H1 (cell line): Measurements from ENCODE around the gene LHX2. TPM values are rescaled to one million over a fixed set of nuclear protein-coding genes. Genes with fewer than 3 reads are reported as not detected.
A peak's percentile ranks its signal among the peaks of the same experiment; 100 is the strongest.

Source experiments
- CTCF ChIA-PET: fragments of 300-600 bp; sonication (Branson Sonifier 250); formaldehyde crosslinking; loops from one replicate; lab custom pipeline; 2021; ENCODE audit not compliant: partially characterized antibody; lab: Charles Lee
- POLR2A ChIA-PET: fragments of 300-600 bp; sonication (Branson Sonifier 250); formaldehyde crosslinking; loops from one replicate; lab custom pipeline; 2021; ENCODE audit warnings: inconsistent platforms; ENCODE audit not compliant: partially characterized antibody; lab: Charles Lee
- DNase-seq, 2 experiments: peaks; one replicate each; pipeline versions ENCODE4 v3.0.0 to v3.0.0-alpha.2; 2010 to 2022; ENCODE audit warnings: low spot score in 2 of 2, low read depth in 1 of 2, mixed read lengths in 1 of 2
- FAIRE-seq: peaks from 2 replicates; lab custom pipeline; 2011; peaks lifted over from hg19 to GRCh38; lab: Jason Lieb, UNC
- H2AFZ ChIP-seq: 2 replicates; pipeline ENCODE4 v1.8.1; 2012; ENCODE audit warnings: low read length, inconsistent platforms
- H2AK5ac ChIP-seq: 2 replicates; pipeline ENCODE4 v1.6.1; 2013; ENCODE audit warnings: low read depth, low read length
- H2BK120ac ChIP-seq: replicated peaks from 2 replicates; pipeline ENCODE3; 2013; ENCODE audit warnings: low read depth, low read length, inconsistent platforms
- H2BK12ac ChIP-seq: 2 replicates; pipeline ENCODE4 v1.6.1; 2013; ENCODE audit warnings: low read depth, low read length
- H2BK15ac ChIP-seq: 2 replicates; pipeline ENCODE4 v1.6.1; 2013; ENCODE audit warnings: low read length
- H2BK20ac ChIP-seq: 2 replicates; pipeline ENCODE4 v1.6.1; 2013; ENCODE audit warnings: low read length
- H2BK5ac ChIP-seq: 2 replicates; pipeline ENCODE4 v1.6.1; 2013; ENCODE audit warnings: low read depth, low read length
- H3K14ac ChIP-seq: 2 replicates; pipeline ENCODE4 v1.6.1; 2013; ENCODE audit warnings: inconsistent platforms; ENCODE audit not compliant: insufficient read length
- H3K18ac ChIP-seq: 2 replicates; pipeline ENCODE4 v1.6.1; 2013; ENCODE audit warnings: low read length; ENCODE audit errors: extremely low read depth
- H3K23ac ChIP-seq: 2 replicates; pipeline ENCODE4 v1.6.1; 2013; ENCODE audit warnings: inconsistent platforms; ENCODE audit not compliant: insufficient read length
- H3K23me2 ChIP-seq: 2 replicates; pipeline ENCODE4 v1.6.1; 2013; ENCODE audit warnings: low read depth, low read length
- H3K27ac ChIP-seq: 2 replicates; pipeline ENCODE4 v1.6.1; 2011; ENCODE audit warnings: low read depth, low read length, inconsistent platforms
- H3K27me3 ChIP-seq, 4 experiments: replicated peaks in 1 of 4; 1 replicate in 1 of 4; 2 replicates in 3 of 4; pipeline versions ENCODE4 v1.6.1 to v1.8.1; 2011 to 2013; ENCODE audit warnings: low read length in 3 of 4, mild to moderate bottlenecking in 3 of 4, inconsistent platforms in 2 of 4, mixed read lengths in 2 of 4, moderate library complexity in 1 of 4; ENCODE audit not compliant: control insufficient read depth in 3 of 4, insufficient read depth in 3 of 4; ENCODE audit errors: extremely low read depth in 1 of 4
- H3K36me3 ChIP-seq, 4 experiments: 2 replicates each; pipeline versions ENCODE4 v1.6.1 to v1.8.1; 2011 to 2013; ENCODE audit warnings: mild to moderate bottlenecking in 4 of 4, low read length in 3 of 4, moderate library complexity in 2 of 4, control low read depth in 1 of 4, inconsistent platforms in 1 of 4; ENCODE audit not compliant: insufficient read depth in 4 of 4, control insufficient read depth in 2 of 4
- H3K4ac ChIP-seq: replicated peaks from 2 replicates; pipeline ENCODE3; 2013; ENCODE audit warnings: low read length, low read depth, mixed read lengths, inconsistent platforms; ENCODE audit not compliant: insufficient read length
- H3K4me1 ChIP-seq, 4 experiments: replicated peaks in 1 of 4; 1 replicate in 1 of 4; 2 replicates in 3 of 4; pipeline versions ENCODE4 v1.6.1 to v1.8.1; 2011 to 2013; ENCODE audit warnings: low read length in 3 of 4, inconsistent platforms in 2 of 4, mixed read lengths in 1 of 4; ENCODE audit not compliant: insufficient read depth in 4 of 4, control insufficient read depth in 3 of 4
- H3K4me2 ChIP-seq, 2 experiments: 2 replicates each; pipeline versions ENCODE4 v1.6.1 to v1.8.1; 2011 to 2013; ENCODE audit warnings: low read depth in 2 of 2, low read length in 2 of 2, control low read depth in 1 of 2, inconsistent platforms in 1 of 2, mild to moderate bottlenecking in 1 of 2; ENCODE audit not compliant: insufficient read depth in 1 of 2
- H3K4me3 ChIP-seq, 4 experiments: fragments of 200-600, 300-600 bp in 1 of 4; sonication (generic), shearing (Covaris generic), sonication (Bioruptor Twin) in 1 of 4; 2 replicates each; pipeline versions ENCODE4 v1.5.1 to v1.8.1; 2011 to 2016; ENCODE audit warnings: low read length in 4 of 4, low read depth in 3 of 4, control low read depth in 2 of 4, inconsistent platforms in 2 of 4, mild to moderate bottlenecking in 2 of 4, mixed read lengths in 1 of 4, moderate library complexity in 1 of 4; ENCODE audit not compliant: insufficient read depth in 2 of 4; ENCODE audit errors: extremely low read depth in 1 of 4
- H3K56ac ChIP-seq: replicated peaks from 2 replicates; pipeline ENCODE3; 2013; ENCODE audit warnings: low read depth, mild to moderate bottlenecking, mixed read lengths, low read length, inconsistent platforms; ENCODE audit not compliant: insufficient read length
- H3K79me1 ChIP-seq: 2 replicates; pipeline ENCODE4 v1.6.1; 2013; ENCODE audit warnings: low read depth, low read length, control low read depth
- H3K79me2 ChIP-seq, 2 experiments: 2 replicates each; pipeline versions ENCODE4 v1.6.1 to v1.8.1; 2012 to 2013; ENCODE audit warnings: low read length in 2 of 2, mild to moderate bottlenecking in 2 of 2, inconsistent platforms in 1 of 2; ENCODE audit not compliant: insufficient read depth in 2 of 2, control insufficient read depth in 1 of 2
- H3K9ac ChIP-seq, 4 experiments: replicated peaks in 1 of 4; 1 replicate in 1 of 4; 2 replicates in 3 of 4; pipeline versions ENCODE4 v1.6.1 to v1.8.1; 2011 to 2013; ENCODE audit warnings: low read depth in 3 of 4, low read length in 3 of 4, control low read depth in 2 of 4, mild to moderate bottlenecking in 2 of 4, moderate library complexity in 2 of 4, inconsistent platforms in 1 of 4; ENCODE audit errors: extremely low read depth in 1 of 4
- H3K9me3 ChIP-seq, 2 experiments: 2 replicates each; pipeline versions ENCODE4 v1.6.1 to v1.8.1; 2012 to 2013; ENCODE audit warnings: mild to moderate bottlenecking in 2 of 2, moderate library complexity in 2 of 2, control low read depth in 1 of 2, inconsistent platforms in 1 of 2, low read depth in 1 of 2, low read length in 1 of 2, mixed read lengths in 1 of 2; ENCODE audit not compliant: insufficient read depth in 2 of 2
- H4K20me1 ChIP-seq, 2 experiments: replicated peaks in 1 of 2; 2 replicates each; pipeline versions ENCODE3 to v1.8.1; 2011 to 2013; ENCODE audit warnings: inconsistent platforms in 2 of 2, low read length in 2 of 2, mild to moderate bottlenecking in 1 of 2; ENCODE audit not compliant: insufficient read depth in 2 of 2, control insufficient read depth in 1 of 2
- H4K5ac ChIP-seq: 2 replicates; pipeline ENCODE4 v1.6.1; 2013; ENCODE audit warnings: low read length, low read depth, mixed read lengths, inconsistent platforms; ENCODE audit not compliant: insufficient read length
- H4K8ac ChIP-seq: 2 replicates; pipeline ENCODE4 v1.8.0; 2013; ENCODE audit warnings: mild to moderate bottlenecking, moderate library complexity, low read length, inconsistent platforms; ENCODE audit not compliant: insufficient read depth; ENCODE audit errors: extremely low read depth
- H4K91ac ChIP-seq: replicated peaks from 2 replicates; pipeline ENCODE3; 2013; ENCODE audit warnings: low read length, mixed read lengths, inconsistent platforms; ENCODE audit not compliant: insufficient read length
- BRCA1 ChIP-seq: IDR thresholded peaks from 2 replicates; pipeline ENCODE4 v1.6.1; 2012; ENCODE audit warnings: low read depth, low read length, improper control_type of control experiment
- EZH2 ChIP-seq: fragments of 200-600 bp; sonication (generic); IDR thresholded peaks from 2 replicates; pipeline ENCODE4 v1.7.1; 2012; ENCODE audit warnings: low read depth, mild to moderate bottlenecking, moderate library complexity, low read length, inconsistent platforms; ENCODE audit not compliant: severe bottlenecking
- KDM1A ChIP-seq: fragments of 200-600, 300-600 bp; sonication (generic); IDR thresholded peaks from 2 replicates; pipeline ENCODE4 v1.7.1; 2016; ENCODE audit warnings: mild to moderate bottlenecking, low read length, borderline replicate concordance
- RNF2 ChIP-seq: fragments of 200-900, 300-1000 bp; sonication (generic); IDR thresholded peaks from 2 replicates; pipeline ENCODE4 v1.7.1; 2016; ENCODE audit warnings: borderline replicate concordance, low read depth, mild to moderate bottlenecking, antibody characterized with exemption, low read length; ENCODE audit not compliant: poor library complexity, severe bottlenecking; ENCODE audit errors: missing control alignments
- SIX5 ChIP-seq: IDR thresholded peaks from 2 replicates; pipeline ENCODE4 v1.6.1; 2011; ENCODE audit warnings: mild to moderate bottlenecking, low read depth, low read length
- SUZ12 ChIP-seq: fragments of 200-600 bp; sonication (generic); IDR thresholded peaks from 2 replicates; pipeline ENCODE4 v1.6.1; 2012; ENCODE audit warnings: mild to moderate bottlenecking, inconsistent platforms, low read length, moderate library complexity, mixed read lengths
- WGBS, 2 experiments: shearing (Covaris generic) in 1 of 2; methylation state at CpG; one replicate each; pipeline versions ENCODE4 v1.1.6 to v1.1.7; 2013 to 2015; ENCODE audit warnings: low lambda C conversion rate in 2 of 2, mixed read lengths in 2 of 2, inconsistent platforms in 1 of 2, low coverage in 1 of 2, missing lambda C conversion rate in 1 of 2; ENCODE audit not compliant: insufficient replicate concordance in 2 of 2, insufficient coverage in 1 of 2, insufficient read length in 1 of 2; ENCODE audit errors: extremely low coverage in 1 of 2, missing lambda C conversion rate in 1 of 2; 5-methylcytosine and 5-hydroxymethylcytosine counted together
- polyA plus RNA-seq, 7 experiments: library from polyadenylated mRNA; depleted of rRNA in 3 of 7; stranded (reverse) in 5 of 7; unstranded in 2 of 7; fragments of >200 nt in 5 of 7; fragments of 200-250 nt in 2 of 7; gene quantifications; 1 replicate in 5 of 7; 2 replicates in 1 of 7; 4 replicates in 1 of 7; pipeline versions ENCODE4 v1.2.1 to v1.2.3, GENCODE V29; 2011 to 2013; ENCODE audit warnings: missing spikeins in 2 of 7, mixed read lengths in 2 of 7
- total RNA-seq: library from RNA; stranded (reverse); fragmentation: NEBNext Ultra II Directional; extraction: Animal tissue kit (Norgen Biotek cat#: 25700); gene quantifications from 2 replicates; pipeline ENCODE4 v1.2.1, GENCODE V29; 2021

Gene LHX2
- total and polyA plus RNA-seq, 2 of the 8 experiments (the other 6 are each of a cell fraction or from before 2014, with no cell fraction given) = 0.11 to 0.86 TPM

DNA sequence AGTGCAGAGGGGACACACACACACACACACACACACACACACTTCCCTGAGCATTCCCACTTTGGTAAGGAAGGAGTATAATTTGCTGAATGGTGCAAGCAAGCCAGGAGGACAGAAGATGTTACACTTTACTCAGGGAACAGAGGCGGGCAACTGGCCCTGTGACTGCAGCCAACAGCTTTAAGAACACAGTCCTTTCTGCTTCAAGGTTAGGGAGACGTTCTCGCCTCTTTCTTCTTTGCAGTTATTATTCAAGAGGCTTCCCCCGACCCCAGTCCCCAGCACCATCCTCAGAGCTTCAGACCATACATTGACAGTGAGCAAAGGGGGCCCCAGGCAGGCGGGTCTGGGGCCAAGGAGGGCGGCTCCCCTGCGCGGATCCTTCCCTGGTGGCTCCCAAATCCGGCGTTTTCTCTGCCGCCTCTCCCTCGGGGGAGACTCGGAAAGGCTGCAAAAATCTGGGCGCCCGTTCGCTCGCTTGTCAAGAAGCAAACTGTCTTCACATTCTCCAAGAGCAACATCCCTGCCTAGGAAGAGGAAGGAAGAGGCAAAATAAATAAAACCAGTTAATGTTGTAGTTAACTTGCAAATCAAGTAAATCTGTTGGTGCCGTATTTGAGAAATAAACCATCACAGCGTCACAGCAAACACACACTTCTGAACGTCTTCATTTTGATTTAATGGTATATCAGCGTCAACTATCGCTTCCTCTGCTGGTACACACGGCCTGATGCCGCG is 3.8 kb upstream of the LHX2 start:
- H2BK20ac ChIP-seq = no peak overlapping the region
- H3K9me3 ChIP-seq = no peaks in the 10 kb centered on the region
- peaks cover 87 to 98% (median 94%) of the 10 kb centered on the region in 4 experiments for H3K27me3 ChIP-seq
- H3K23ac ChIP-seq = no peak overlapping the region
- FAIRE-seq (no peak), DNase-seq (no peak)
- H3K79me2 ChIP-seq = no peaks in the 10 kb centered on the region
- peaks cover 0 to 13% (median 0%) of the 10 kb centered on the region in 4 experiments; a peak in 1 of 8 replicates for H3K36me3 ChIP-seq
- H2BK5ac ChIP-seq = no peak overlapping the region
- no peaks in the 10 kb centered on the region for H3K79me1 ChIP-seq
- no peak overlapping the region for H3K14ac ChIP-seq
- H3K4ac ChIP-seq = no peak overlapping the region
- WGBS, 2 experiments = 5% methylated on average over 25 of the region's 25 CpGs; no CpG with 5 or more reads in 1 of the 2 experiments
- H4K5ac ChIP-seq = no peak overlapping the region
- H4K20me1 ChIP-seq = peaks cover 17 to 36% of the 10 kb centered on the region in 2 experiments
- ChIA-PET POLR2A (interaction anchor here (1.5 kb wide), 2 partner anchors 9 to 11 kb away, joined by 3 to 5 read pairs; no protein-coding TSS in a partner anchor), CTCF (interaction anchor here (0.6 to 1.1 kb wide), 2 partner anchors 11 to 28 kb away, joined by 3 to 6 read pairs; no protein-coding TSS in a partner anchor)
- H4K91ac ChIP-seq = no peak overlapping the region
- H3K27ac ChIP-seq = no peak overlapping the region
- H3K4me2 ChIP-seq = peak overlapping the region; percentile 62 to 78
- H3K23me2 ChIP-seq = peaks cover 2% of the 10 kb centered on the region; the same call in 1 of the 2 replicates
- peak overlapping the region in 3 of 4 experiments; percentile 5 to 67 (median 44); a peak in 4 of 8 replicates for H3K4me3 ChIP-seq
- H3K9ac ChIP-seq = no peak overlapping the region
- no peak overlapping the region for H2BK15ac ChIP-seq
- H4K8ac ChIP-seq = no peak overlapping the region
- no peak overlapping the region for H3K18ac ChIP-seq
- no peak overlapping the region for H2BK12ac ChIP-seq
- no peak overlapping the region for H2AK5ac ChIP-seq
- no peak overlapping the region for H2AFZ ChIP-seq
- H2BK120ac ChIP-seq = no peak overlapping the region
- TF ChIP-seq BRCA1 (no peak), KDM1A (no peak), SUZ12 (peak; percentile 56), EZH2 (peak; percentile 81), RNF2 (peak; percentile 46), SIX5 (no peak)
- H3K4me1 ChIP-seq = peaks cover 6 to 49% (median 23%) of the 10 kb centered on the region in 4 experiments
- no peak overlapping the region for H3K56ac ChIP-seq
